ENCODE data around the gene TMEM237.

- TF ChIP-seq CTCF (IDR thresholded peaks at IDR 0.05) (no peak), SP1 (CRISPR knock-in tag; conservative IDR thresholded peaks at IDR 0.05) (no peak), HMGXB4 (CRISPR knock-in tag; IDR thresholded peaks at IDR 0.05) (no peak), CBFB (CRISPR knock-in tag; IDR thresholded peaks at IDR 0.05; ENCODE audit: low read depth) (no peak), ZNF512 (CRISPR knock-in tag; IDR thresholded peaks at IDR 0.05; ENCODE audit: borderline replicate concordance) (no peak), NR3C1 (CRISPR knock-in tag; conservative IDR thresholded peaks at IDR 0.05; ENCODE audit: low read depth) (no peak), USF1 (CRISPR knock-in tag; IDR thresholded peaks at IDR 0.05) (no peak), ETV6 (CRISPR knock-in tag; IDR thresholded peaks at IDR 0.05) (no peak)
These were observed 698 bp upstream of the TMEM237 start for GRCh38 chr2:201644001-201644400.
